ENCODE data around the gene IRF2BPL. TPM values are rescaled to one million over a fixed set of nuclear protein-coding genes. Genes with fewer than 3 reads are reported as not detected.

IRF2BPL gene
- total RNA-seq, 2 experiments from 2014 or later: 70.9 to 71.8 TPM

DNA sequence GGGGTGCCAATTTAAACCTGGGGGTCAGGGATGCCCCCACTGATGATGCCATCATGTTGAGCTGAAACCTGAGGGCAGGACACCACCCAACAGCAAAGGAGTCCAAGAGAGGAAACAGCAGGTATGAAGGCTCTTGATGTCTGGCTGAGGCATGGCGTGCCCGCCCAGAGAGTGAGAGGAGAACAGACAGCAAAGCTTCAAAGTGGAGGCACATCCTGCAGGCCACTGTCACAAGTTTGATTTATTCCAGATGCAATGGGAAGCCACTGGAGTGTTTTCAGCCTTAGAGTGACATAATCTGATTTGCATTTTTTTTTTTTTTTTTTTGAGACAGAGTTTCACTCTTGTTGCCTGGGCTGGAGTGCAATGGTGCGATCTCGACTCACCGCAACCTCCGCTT is 34.8 kb downstream of the IRF2BPL start:
- Mint-ChIP-seq H3K9me3 (no peaks in the 10 kb centered on the region), H3K4me1 (ENCODE audit: low read depth) (peaks cover 4% of the 10 kb centered on the region), H3K4me3 (no peak overlapping the region), H3K36me3 (ENCODE audit: low read depth) (no peaks in the 10 kb centered on the region), H3K27me3 (no peaks in the 10 kb centered on the region), H3K27ac (no peak overlapping the region)
- no peaks in the 10 kb centered on the region for H3K4me1 ChIP-seq (ENCODE audit: insufficient read depth, low read length)
- H3K4me3 ChIP-seq (ENCODE audit: low read length): no peak overlapping the region
- H3K27me3 ChIP-seq (ENCODE audit: control insufficient read depth in 1 of 2, insufficient read depth in 2 of 2, low read length in 2 of 2): no peaks in the 10 kb centered on the region
- intact Hi-C loops (cut with DNase I, micrococcal nuclease): no loop called here
- H3K36me3 ChIP-seq (ENCODE audit: insufficient read depth, low read length): no peaks in the 10 kb centered on the region
- ChIA-PET CTCF (interaction anchor here (0.7 kb wide), 1 partner anchor 47 kb away, joined by 4 read pairs; no protein-coding TSS in a partner anchor), POLR2A (no interaction called here)
- DNase-seq: no peak
- no peak for ATAC-seq (ENCODE audit: poor library complexity)
- no peak overlapping the region for H3K27ac ChIP-seq (ENCODE audit: low read depth in 1 of 2, low read length in 2 of 2)
- TF ChIP-seq, protein P1, sequence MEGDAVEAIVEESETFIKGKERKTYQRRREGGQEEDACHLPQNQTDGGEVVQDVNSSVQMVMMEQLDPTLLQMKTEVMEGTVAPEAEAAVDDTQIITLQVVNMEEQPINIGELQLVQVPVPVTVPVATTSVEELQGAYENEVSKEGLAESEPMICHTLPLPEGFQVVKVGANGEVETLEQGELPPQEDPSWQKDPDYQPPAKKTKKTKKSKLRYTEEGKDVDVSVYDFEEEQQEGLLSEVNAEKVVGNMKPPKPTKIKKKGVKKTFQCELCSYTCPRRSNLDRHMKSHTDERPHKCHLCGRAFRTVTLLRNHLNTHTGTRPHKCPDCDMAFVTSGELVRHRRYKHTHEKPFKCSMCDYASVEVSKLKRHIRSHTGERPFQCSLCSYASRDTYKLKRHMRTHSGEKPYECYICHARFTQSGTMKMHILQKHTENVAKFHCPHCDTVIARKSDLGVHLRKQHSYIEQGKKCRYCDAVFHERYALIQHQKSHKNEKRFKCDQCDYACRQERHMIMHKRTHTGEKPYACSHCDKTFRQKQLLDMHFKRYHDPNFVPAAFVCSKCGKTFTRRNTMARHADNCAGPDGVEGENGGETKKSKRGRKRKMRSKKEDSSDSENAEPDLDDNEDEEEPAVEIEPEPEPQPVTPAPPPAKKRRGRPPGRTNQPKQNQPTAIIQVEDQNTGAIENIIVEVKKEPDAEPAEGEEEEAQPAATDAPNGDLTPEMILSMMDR (IDR thresholded peaks at IDR 0.05): no peak
- no peaks in the 10 kb centered on the region for H3K9me3 ChIP-seq (ENCODE audit: control insufficient read depth in 1 of 2, insufficient read depth in 1 of 2, low read length in 2 of 2)

DNA sequence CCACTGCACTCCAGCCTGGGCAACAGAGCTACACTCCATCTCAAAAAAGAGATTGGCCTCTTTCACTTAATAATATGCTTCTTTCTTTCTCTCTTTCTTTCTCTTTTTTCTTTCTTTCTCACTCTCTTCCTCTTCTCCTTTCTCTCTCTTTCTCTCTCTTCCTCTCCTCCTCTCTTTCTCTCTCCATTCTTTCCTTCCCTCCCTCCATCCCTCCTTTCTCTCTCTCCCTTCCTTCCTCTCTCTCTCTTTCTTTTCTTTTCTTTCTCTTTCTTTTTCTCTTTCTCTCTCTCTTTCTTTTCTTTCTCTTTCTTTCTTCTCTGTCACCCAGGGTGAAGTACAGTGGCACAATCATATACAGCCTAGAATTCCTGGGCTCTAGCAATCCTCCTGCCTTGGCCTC is 38.4 kb downstream of the IRF2BPL start:
- no peak overlapping the region for H3K27ac Mint-ChIP-seq
- Histone ChIP-seq H3K27ac (ENCODE audit: low read depth in 1 of 2, low read length in 2 of 2) (no peak overlapping the region), H3K4me3 (ENCODE audit: low read length) (no peak overlapping the region), H3K27me3 (ENCODE audit: control insufficient read depth in 1 of 2, insufficient read depth in 2 of 2, low read length in 2 of 2) (no peaks in the 10 kb centered on the region), H3K36me3 (ENCODE audit: insufficient read depth, low read length) (no peaks in the 10 kb centered on the region), H3K4me1 (ENCODE audit: insufficient read depth, low read length) (peaks cover 7% of the 10 kb centered on the region), H3K9me3 (ENCODE audit: control insufficient read depth in 1 of 2, insufficient read depth in 1 of 2, low read length in 2 of 2) (no peaks in the 10 kb centered on the region)
- no peaks in the 10 kb centered on the region for H3K27me3 Mint-ChIP-seq
- H3K36me3 Mint-ChIP-seq (ENCODE audit: low read depth): no peaks in the 10 kb centered on the region
- H3K9me3 Mint-ChIP-seq: no peaks in the 10 kb centered on the region
- DNase-seq (no peak), ATAC-seq (ENCODE audit: poor library complexity) (no peak)
- H3K4me3 Mint-ChIP-seq: no peak overlapping the region
- TF ChIP-seq, protein P1 (IDR thresholded peaks at IDR 0.05): no peak
- CTCF ChIA-PET: no interaction called here
- intact Hi-C loops (cut with DNase I, micrococcal nuclease): no loop called here
- POLR2A ChIA-PET: no interaction called here
- H3K4me1 Mint-ChIP-seq (ENCODE audit: low read depth): peaks cover 13% of the 10 kb centered on the region

DNA sequence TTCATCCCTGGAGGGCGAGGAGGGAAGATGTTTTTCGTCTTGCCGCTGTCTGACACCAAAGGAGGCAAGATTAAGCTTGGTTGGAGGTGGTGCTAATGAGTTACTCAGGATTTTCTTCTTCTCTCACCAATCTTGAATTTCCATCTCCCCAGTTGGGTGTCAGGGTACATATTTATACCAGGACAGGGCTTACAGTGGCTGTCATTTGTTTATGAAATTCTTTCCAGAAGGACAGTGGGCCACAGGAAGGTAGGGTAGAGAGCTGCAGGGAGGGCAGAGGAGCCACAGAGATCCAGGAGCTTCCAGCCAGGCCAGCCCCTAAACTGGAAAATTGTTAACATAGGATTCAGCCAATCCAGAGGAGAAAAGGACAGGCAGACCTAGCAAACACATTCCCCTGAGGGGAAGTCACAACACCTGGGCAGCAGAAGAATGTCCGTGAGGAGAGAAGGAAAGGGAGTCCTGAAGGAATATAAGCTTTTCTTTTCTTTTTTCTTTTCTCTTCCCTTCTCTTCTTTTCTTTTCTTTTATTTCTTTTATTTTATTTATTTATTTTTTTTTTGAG is 40.5 kb downstream of the IRF2BPL start:
- Mint-ChIP-seq H3K27ac (no peak overlapping the region), H3K9me3 (no peaks in the 10 kb centered on the region), H3K36me3 (ENCODE audit: low read depth) (no peaks in the 10 kb centered on the region), H3K4me3 (no peak overlapping the region), H3K27me3 (no peaks in the 10 kb centered on the region), H3K4me1 (ENCODE audit: low read depth) (peaks cover 9% of the 10 kb centered on the region)
- CTCF ChIA-PET: interaction anchor here (1.1 to 1.3 kb wide), 2 partner anchors 32 to 75 kb away, joined by 3 to 4 read pairs; no protein-coding TSS in a partner anchor
- ATAC-seq (ENCODE audit: poor library complexity) (no peak), DNase-seq (no peak)
- TF ChIP-seq, protein P1 (IDR thresholded peaks at IDR 0.05): no peak
- no peak overlapping the region for H3K27ac ChIP-seq (ENCODE audit: low read depth in 1 of 2, low read length in 2 of 2)
- no peaks in the 10 kb centered on the region for H3K36me3 ChIP-seq (ENCODE audit: insufficient read depth, low read length)
- H3K27me3 ChIP-seq (ENCODE audit: control insufficient read depth in 1 of 2, insufficient read depth in 2 of 2, low read length in 2 of 2): no peaks in the 10 kb centered on the region
- H3K4me3 ChIP-seq (ENCODE audit: low read length): no peak overlapping the region
- intact Hi-C loops (cut with DNase I, micrococcal nuclease): no loop called here
- POLR2A ChIA-PET: interaction anchor here (0.6 to 3.0 kb wide), 3 partner anchors 12 to 40 kb away, joined by 3 to 10 read pairs (median 5); no protein-coding TSS in a partner anchor
- H3K9me3 ChIP-seq (ENCODE audit: control insufficient read depth in 1 of 2, insufficient read depth in 1 of 2, low read length in 2 of 2): no peaks in the 10 kb centered on the region
- peaks cover 7% of the 10 kb centered on the region for H3K4me1 ChIP-seq (ENCODE audit: insufficient read depth, low read length)
